Mesothelial cell of epicardium (in vitro differentiated cells): ENCODE data around the gene HLX. TPM values are rescaled to one million over a fixed set of nuclear protein-coding genes. Genes with fewer than 3 reads are reported as not detected.

Experiments
- DNase-seq, 2 experiments: peaks; one replicate each; pipeline ENCODE4 v3.0.0; 2021; ENCODE audit warnings: low spot score in 2 of 2; ENCODE audit not compliant: unreplicated experiment in 2 of 2
- H3K27ac Mint-ChIP-seq: 2 replicates; pipeline ENCODE4 v1.8.0; 2021; ENCODE audit warnings: mixed read lengths
- H3K27me3 Mint-ChIP-seq: 2 replicates; pipeline ENCODE4 v1.8.0; 2021; ENCODE audit warnings: low read depth, mixed read lengths
- H3K36me3 Mint-ChIP-seq: 2 replicates; pipeline ENCODE4 v1.8.0; 2021; ENCODE audit warnings: mixed read lengths
- H3K4me1 Mint-ChIP-seq: 2 replicates; pipeline ENCODE4 v1.8.0; 2021; ENCODE audit warnings: mixed read lengths
- H3K4me3 Mint-ChIP-seq: 2 replicates; pipeline ENCODE4 v1.8.0; 2021; ENCODE audit warnings: mild to moderate bottlenecking, moderate library complexity, mixed read lengths
- H3K9me3 Mint-ChIP-seq: 2 replicates; pipeline ENCODE4 v1.8.0; 2021; ENCODE audit warnings: mixed read lengths
- CTCF ChIP-seq: fragments of 200-600 bp; sonication (generic); IDR thresholded peaks from one replicate; pipeline ENCODE4 v1.5.0; 2021; ENCODE audit warnings: antibody characterized with exemption; ENCODE audit not compliant: unreplicated experiment
- total RNA-seq: library from RNA; stranded (reverse); gene quantifications from 3 replicates; pipeline ENCODE4 v1.2.1, GENCODE V29; 2021

HLX gene
- total RNA-seq, 1 donor from 2014 or later, result 1.3 TPM

- no peak overlapping the region for H3K4me3 Mint-ChIP-seq
- no peak overlapping the region for H3K27ac Mint-ChIP-seq
- no peaks in the 10 kb centered on the region for H3K27me3 Mint-ChIP-seq
- H3K4me1 Mint-ChIP-seq, result no peaks in the 10 kb centered on the region
- TF ChIP-seq CTCF, result no peak
- DNase-seq, result no peak
- no peaks in the 10 kb centered on the region for H3K9me3 Mint-ChIP-seq
- no peaks in the 10 kb centered on the region for H3K36me3 Mint-ChIP-seq
Observed at GRCh38 chr1:220841293-220841692, 38.0 kb upstream of the HLX start.

GRCh38 chr1:220843481-220844011 lies 35.7 kb upstream of the HLX start:
- DNase-seq, result no peak
- no peak for TF ChIP-seq CTCF
- Mint-ChIP-seq H3K4me3 (no peak overlapping the region), H3K27me3 (peaks cover 5% of the 10 kb centered on the region), H3K9me3 (no peaks in the 10 kb centered on the region), H3K27ac (no peak overlapping the region), H3K36me3 (no peaks in the 10 kb centered on the region), H3K4me1 (no peaks in the 10 kb centered on the region)

GRCh38 chr1:220852408-220852807 lies 26.8 kb upstream of the HLX start:
- peaks cover 47% of the 10 kb centered on the region for H3K9me3 Mint-ChIP-seq
- no peak overlapping the region for H3K4me3 Mint-ChIP-seq
- no peak overlapping the region for H3K27ac Mint-ChIP-seq
- H3K27me3 Mint-ChIP-seq, result peaks cover 9% of the 10 kb centered on the region
- H3K36me3 Mint-ChIP-seq, result no peaks in the 10 kb centered on the region
- TF ChIP-seq CTCF, result no peak
- DNase-seq, result no peak
- H3K4me1 Mint-ChIP-seq, result no peaks in the 10 kb centered on the region

DNA sequence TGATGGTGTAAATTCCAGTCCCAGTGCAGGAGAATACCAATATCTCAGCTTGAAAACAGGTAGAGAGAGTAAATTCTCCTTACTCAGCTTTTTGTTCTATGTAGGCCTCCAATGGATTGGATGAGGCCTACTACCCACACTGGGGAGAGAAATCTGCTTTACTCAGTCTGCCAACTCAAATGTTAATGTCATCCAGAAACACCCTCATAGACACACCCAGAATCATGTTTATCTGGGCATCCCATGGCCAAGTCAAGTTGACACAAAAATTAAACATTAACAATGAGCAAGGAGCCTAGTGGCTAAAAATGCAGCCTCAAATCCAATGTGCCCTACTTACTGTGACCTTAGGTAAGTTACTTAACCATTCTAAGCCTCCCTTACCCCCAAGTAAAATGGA lies 6.9 kb upstream of the HLX start:
- peaks cover 2% of the 10 kb centered on the region for H3K4me1 Mint-ChIP-seq
- no peak for TF ChIP-seq CTCF
- H3K27me3 Mint-ChIP-seq, result peaks cover 69% of the 10 kb centered on the region
- no peak overlapping the region for H3K4me3 Mint-ChIP-seq
- peaks cover 5% of the 10 kb centered on the region for H3K9me3 Mint-ChIP-seq
- H3K36me3 Mint-ChIP-seq, result no peaks in the 10 kb centered on the region
- no peak for DNase-seq
- H3K27ac Mint-ChIP-seq, result no peak overlapping the region

GRCh38 chr1:220873087-220873486 lies 6.2 kb upstream of the HLX start:
- Mint-ChIP-seq H3K9me3 (no peaks in the 10 kb centered on the region), H3K36me3 (no peaks in the 10 kb centered on the region), H3K4me3 (no peak overlapping the region), H3K4me1 (peaks cover 2% of the 10 kb centered on the region), H3K27ac (no peak overlapping the region), H3K27me3 (peaks cover 76% of the 10 kb centered on the region)
- DNase-seq, result no peak
- TF ChIP-seq CTCF, result no peak
